ENCODE measurements around the gene SIRT3.

GRCh38 chr11:232783-233565 is 3.2 kb downstream of the SIRT3 start:
- TF ChIP-seq POLR2A (IDR thresholded peaks at IDR 0.05; ENCODE audit: low read length) (no peak), GATA1 (IDR thresholded peaks at IDR 0.05; ENCODE audit: low read depth, low read length) (no peak)

Measured in erythroblast (primary cell).